ENCODE measurements around the gene POU4F2.

Gene POU4F2, protein sequence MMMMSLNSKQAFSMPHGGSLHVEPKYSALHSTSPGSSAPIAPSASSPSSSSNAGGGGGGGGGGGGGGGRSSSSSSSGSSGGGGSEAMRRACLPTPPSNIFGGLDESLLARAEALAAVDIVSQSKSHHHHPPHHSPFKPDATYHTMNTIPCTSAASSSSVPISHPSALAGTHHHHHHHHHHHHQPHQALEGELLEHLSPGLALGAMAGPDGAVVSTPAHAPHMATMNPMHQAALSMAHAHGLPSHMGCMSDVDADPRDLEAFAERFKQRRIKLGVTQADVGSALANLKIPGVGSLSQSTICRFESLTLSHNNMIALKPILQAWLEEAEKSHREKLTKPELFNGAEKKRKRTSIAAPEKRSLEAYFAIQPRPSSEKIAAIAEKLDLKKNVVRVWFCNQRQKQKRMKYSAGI
- 0 reads per million in 2 donors for total RNA-seq

DNA sequence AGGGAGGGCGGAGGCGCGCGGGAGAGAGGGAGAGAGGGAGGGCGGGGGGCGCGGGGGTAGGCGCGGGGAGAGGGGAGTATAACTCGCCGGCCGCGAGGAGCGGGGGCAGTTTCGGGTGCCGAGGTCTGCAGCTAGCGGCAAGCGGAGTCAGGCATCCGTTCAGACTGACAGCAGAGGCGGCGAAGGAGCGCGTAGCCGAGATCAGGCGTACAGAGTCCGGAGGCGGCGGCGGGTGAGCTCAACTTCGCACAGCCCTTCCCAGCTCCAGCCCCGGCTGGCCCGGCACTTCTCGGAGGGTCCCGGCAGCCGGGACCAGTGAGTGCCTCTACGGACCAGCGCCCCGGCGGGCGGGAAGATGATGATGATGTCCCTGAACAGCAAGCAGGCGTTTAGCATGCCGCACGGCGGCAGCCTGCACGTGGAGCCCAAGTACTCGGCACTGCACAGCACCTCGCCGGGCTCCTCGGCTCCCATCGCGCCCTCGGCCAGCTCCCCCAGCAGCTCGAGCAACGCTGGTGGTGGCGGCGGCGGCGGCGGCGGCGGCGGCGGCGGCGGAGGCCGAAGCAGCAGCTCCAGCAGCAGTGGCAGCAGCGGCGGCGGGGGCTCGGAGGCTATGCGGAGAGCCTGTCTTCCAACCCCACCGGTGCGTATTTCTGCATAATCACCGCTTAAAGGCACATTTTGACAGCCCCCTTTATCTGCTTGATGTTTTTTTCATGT is at the start of gene POU4F2:
POU4F2 (plus strand) TSS at position 108 of the 720 bp plus-strand sequence; CDS start at position 356, 248 bp downstream.
- no peak for DNase-seq

DNA sequence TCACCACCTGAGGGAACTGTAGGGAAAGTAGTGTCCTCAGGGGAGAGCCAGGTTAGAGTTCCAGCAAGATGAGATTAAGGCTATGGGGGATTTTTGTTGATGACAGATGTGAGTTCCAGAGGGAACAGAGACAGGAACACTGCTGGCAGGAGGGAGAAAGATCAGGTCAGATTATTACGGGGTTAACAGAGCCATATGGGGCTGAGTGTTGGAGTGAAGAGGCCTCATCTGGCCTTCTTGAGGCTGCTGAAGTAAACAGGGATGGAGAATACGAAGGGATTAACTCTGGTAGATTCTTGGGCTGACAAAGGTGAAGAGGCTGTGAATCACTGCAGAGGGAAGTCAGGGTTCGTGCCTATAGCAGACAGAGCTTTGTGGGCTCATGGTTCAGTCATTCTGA is 47.9 kb upstream of the POU4F2 start:
- no peak for DNase-seq

DNA sequence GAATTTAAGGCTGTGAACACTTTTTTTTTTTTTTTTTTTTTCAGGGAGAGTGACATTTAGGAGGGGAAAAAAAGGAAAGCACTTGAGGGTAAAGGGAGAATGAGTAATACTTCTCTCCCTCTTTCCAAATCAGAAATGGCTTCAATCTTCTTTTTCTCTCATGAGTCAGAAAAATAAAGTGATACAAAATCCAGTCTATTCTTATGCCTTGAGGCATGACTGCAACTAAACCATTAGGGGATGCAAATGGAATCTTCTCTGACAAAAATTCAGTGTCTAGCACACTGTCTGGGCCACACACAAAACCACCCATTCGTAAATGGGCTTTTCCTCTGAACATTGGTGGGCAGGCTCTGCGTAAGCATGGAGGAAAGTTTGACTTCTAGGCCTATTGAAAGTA is 46.7 kb upstream of the POU4F2 start:
- DNase-seq, result no peak

DNA sequence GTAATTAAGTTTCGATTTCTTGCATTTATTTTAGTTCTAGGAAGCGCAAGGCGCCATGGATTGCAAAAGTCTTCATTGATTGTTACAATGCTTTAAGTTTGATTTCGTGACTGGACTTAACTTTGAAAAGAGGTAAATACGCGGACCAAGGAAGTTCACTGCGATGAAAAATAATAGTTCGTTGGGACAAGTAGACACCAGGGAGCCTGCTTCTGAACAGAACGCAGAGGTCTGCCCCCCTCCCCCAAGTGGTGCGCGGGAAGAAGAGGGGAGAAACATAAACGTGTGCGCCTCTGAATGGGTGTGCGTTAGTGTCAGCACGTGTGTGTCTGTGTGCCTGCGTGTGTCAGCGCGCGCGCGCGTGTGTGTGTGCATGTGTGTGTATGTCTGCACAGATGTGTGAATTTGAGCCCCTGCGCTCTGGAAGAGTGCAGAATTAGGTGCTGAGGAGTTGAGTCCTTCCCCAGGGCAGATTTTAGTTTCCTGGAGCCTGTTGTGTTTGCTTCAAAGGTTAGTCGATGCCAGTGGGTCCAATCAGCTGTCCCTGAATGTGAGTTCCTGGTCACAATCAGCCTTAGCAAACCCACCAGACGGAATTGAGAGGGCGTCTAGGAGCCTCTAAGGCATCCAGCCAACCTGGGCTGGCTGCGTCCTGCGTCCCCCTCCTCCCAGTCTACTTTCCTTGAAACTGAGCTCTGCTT is 5.8 kb upstream of the POU4F2 start:
- DNase-seq, result no peak

DNA sequence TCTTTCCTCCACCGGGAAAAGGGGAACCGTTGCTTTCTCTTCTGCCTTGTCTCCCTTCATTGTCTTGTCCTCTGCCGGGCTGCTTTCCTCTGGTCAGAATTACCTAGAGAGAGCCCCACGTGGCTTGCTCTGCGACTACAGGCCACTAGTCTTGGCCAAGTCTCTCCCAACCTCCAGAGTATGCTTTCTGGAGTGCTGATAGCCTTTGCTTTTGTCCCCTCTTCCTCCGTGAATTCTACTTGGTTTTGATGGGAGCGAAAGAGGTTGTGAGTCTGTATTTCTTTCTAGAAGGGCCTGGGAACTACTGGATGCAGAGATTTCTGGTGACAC is 5.3 kb upstream of the POU4F2 start:
- DNase-seq, result no peak

DNA sequence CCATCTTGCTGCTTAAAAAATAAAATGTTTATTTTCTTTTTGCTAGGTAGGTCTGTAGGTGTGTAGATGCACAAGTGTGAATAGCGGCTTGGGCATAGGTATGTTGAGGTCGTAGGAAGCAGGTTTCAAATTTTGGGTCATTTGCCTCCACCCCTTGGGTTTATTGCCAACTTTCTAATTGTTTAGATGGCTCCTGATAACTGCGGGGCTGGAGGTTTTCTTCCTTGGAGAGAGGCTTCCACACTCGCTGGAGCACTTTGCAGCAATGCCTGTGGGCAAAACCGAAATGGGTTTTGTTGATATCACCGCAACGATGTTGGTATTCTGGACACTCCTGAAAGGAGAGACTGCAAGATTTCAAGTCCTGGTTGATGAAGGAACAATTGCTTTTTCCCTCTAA is 3.9 kb upstream of the POU4F2 start:
- DNase-seq, result no peak

DNA sequence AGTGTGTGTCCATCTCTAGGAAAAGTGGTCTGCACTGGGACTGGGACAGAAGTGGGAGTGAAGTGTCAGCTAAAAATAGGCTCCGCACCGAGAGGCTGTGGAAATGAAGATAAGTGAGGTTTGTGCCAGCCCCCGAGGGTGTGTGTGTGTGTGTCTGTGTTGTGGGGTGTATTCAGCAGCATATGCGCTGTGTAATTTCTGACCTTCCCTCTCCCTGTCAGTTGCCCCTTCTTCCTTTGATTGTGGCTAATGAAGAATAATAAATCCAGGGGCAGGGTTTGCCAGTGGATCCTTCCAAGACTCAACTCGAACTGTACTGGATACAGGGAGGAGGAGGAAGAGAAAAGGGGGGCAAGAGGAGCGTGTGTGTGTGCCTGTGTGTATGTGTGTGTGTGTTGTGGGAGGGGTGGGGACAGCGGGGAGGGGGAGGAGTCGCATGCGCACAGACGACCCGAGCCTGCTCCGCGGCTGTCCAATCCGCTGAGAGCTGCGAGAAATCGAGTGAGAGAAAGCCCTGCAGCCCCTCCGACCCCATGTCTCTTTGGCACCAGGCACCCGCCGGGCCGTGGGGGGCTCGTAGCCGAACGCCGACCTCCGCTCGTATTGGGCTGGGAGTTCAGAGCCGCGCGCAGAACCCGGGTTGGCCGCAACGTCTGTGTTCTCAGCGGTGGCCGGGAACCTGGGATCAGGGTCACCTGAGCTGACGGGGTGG is 916 bp upstream of the POU4F2 start:
- DNase-seq, result no peak

DNA sequence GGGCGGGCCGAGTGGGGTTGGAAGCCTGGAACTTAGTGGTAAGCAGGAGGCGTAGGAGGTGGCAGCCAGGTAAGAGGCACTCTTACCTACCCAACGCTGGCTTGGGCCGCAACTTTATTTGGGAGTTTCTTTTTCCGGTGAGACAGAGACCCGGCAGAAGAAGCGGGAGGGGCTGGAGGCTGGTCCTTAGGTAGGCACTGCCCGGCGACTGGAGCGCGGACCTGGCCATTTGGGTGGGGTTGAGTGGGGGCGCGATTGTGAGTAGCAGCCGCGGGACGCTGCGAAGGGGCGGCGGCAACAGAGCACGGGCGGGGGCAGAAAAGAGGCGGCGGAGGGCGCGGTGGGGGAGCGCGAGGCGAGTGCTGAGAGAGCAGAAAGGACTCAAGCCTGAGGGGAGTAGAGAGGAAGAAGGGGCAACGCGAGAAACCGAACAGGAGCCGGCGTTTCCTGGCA is 334 bp upstream of the POU4F2 start:
- no peak for DNase-seq

DNA sequence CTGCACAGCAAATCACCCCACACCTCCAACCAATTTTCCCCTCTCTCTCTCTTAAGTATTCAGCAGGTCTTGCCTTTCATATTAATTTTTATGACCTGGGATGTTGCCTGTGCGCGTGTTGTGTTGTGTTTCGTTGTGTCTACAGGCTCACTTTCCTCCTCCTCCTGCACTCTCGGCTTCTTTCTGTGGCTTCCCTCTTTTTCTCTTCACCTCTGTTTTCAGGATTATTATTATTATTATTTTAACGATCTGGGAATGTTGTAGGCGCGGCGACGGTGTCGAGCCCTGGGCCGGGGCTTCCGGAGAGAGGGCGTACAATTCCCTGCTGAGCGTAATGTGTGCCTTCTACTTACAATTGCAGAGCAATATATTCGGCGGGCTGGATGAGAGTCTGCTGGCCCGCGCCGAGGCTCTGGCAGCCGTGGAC is 826 bp downstream of the POU4F2 start:
- DNase-seq, result no peak

DNA sequence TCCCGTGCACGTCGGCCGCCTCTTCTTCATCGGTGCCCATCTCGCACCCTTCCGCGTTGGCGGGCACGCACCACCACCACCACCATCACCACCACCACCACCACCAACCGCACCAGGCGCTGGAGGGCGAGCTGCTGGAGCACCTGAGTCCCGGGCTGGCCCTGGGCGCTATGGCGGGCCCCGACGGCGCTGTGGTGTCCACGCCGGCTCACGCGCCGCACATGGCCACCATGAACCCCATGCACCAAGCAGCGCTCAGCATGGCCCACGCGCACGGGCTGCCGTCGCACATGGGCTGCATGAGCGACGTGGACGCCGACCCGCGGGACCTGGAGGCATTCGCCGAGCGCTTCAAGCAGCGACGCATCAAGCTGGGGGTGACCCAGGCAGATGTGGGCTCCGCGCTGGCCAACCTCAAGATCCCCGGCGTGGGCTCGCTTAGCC is 1.4 kb downstream of the POU4F2 start:
- no peak for DNase-seq

DNA sequence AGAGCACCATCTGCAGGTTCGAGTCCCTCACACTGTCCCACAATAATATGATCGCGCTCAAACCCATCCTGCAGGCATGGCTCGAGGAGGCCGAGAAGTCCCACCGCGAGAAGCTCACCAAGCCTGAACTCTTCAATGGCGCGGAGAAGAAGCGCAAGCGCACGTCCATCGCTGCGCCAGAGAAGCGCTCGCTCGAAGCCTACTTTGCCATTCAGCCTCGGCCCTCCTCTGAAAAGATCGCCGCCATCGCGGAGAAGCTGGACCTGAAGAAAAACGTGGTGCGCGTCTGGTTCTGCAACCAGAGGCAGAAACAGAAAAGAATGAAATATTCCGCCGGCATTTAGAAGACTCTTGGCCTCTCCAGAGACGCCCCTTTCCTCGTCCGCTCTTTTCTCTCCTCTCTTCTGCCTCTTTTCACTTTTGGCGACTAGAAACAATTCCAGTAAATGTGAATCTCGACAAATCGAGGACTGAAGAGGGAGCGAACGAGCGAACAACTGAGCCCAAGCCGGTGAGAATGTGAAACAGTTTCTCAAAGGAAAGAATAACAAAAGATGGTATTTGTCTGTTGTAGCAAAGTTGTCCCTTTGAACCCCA is 1.9 kb downstream of the POU4F2 start:
- no peak for DNase-seq

DNA sequence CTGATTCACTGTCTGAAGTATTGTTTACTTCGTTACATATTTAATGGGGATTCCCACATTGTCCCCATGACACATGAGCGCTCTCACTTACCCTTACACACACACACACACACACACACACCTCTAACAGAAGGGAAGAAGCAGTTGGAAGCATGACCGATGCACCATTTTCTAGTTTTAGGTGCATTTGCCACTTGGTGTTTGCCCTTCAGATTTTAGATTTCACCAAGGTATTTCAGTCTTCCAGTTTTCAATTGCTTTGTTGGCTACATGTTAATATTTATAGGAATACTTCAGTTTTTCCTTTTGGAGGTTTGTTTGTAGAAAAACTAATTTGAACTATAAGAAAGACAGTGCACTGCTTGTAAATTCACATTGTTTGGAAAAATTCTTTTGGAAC is 3.1 kb downstream of the POU4F2 start:
- no peak for DNase-seq

DNA sequence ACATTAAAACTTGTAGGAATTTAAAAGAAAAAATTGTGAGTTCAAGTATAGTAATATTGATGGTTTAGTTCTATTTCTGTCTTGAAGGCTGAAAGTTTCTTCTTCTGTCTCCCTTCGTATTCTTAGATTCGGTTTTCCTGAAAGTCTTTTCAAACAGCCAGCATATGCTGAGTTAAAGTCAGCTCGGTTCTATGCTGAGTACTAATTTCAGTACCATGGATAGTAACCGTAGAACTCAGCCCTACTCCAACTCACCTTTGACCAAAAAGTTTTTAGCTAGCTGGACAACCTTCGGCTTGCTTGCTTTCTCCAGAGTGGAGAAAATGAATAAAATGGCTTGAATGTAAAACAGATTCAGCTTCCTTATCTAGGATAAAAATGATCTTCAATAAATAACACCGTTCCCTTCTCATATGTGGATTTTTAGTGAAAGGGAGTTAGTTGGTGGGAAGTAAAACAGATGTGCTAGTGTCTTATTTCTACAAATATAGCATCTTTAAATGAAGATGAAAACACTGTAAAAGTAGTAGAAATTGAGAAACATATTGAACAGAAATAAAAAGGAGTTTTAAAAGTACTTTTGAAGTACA is 5.2 kb downstream of the POU4F2 start:
- DNase-seq, result no peak

DNA sequence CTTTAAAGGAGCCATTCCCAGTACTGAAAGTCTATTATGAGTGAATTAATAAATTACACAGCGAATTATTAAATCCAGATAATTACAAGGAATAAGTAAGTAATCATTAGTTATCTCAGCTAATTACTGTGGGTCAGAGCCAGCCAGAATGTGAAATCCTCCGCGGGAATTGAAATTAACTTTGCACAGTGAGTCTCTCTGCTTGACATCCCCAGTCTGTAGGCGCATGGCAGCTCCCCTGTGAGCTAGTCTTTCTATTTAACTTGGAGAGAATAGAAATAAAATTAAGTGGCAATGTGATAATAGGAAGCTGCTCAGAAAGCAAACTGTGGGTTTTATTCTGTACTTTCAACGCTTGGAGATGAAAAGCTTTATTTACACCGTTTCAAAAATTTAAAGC is 7.2 kb downstream of the POU4F2 start:
- no peak for DNase-seq

DNA sequence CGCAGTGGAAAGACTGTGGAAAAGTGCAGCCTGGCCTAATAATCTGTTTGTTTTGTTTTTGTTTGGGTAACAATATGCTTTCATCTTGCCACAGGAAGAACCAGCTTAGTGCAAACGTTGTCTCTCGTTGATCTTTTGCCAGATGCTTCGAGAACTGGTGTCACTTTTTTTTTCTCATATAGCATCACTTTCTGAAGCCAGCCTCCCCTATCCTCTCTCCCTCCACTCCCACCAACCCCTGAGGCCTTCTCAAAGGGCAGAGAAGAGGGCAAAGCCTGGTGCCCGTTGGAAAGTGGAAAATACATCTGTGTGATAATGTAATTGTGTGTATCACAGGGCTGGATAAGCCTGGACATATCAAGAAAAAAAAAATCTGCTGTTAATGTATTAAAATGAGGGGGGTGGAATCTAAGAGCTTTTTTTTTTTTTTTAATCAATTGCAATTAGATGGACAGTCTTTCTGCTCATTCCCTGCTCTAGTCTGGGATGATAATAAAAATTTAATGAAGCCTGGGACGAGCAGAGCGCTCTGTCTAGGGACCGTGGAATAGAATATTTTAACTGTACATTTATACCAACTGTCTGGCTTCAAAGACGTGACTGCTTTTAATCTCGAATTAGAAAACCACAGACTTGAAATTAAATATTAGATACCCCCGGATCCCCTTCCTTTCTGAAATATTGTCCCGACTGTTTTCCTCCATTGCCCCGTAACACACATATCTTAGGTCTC is 8.1 kb downstream of the POU4F2 start:
- DNase-seq, result no peak

DNA sequence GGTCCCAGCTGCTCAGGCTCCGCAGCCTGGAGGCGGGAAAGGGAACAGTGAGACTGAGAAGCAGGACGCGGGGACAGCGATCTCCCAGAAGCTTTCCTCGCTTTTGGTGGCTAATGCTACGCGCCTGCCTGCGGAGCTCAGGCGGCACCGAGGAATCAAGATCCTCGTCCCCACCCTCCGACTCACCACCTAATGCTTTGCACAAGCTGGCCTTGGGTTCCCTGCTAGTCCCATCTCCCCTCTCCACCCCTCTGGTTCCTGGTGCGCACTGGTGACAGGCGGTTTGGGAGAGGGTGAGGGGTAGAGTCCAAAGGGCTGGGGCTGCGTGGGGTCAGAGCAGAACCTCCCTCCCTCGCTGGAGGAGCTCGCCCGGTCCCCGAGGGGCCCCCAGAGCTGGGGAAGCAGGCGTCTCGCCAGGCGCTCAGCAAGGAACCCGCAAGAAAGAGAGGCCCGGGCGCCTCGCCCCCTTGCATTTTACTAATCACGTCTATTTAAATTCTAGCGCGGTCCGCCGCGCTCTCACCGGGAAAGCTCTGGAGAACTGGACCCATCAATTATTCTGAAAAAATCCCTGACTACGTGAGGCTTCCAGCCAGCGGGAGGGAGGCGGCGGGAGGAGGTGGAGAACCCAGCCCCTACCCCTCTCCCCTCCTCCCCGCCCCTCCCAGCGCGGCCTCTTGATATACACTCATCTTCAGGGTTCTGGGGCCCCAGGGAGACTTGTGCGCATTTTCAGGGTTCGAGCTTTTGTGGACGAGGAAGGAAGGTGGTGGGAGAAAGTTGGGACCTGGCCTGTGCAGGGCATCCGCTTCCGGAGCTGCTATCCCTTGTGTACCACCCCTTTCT is 9.1 kb downstream of the POU4F2 start:
- no peak for DNase-seq

DNA sequence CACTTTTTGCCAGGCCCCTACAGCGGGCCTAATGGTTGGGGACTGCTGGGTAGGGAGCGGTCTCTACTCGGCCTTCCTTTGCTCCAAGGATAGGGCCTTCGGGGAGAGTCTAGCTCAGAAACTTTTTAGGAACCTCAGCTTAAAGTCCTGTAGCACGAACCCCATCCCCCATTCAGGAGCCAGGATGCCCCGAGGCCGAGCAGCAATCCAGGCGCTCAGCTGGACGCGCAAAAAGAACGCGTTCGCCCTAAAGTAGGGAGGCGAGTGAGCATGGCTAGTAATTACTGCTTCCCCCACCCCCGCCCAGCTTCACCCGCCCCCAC is 9.7 kb downstream of the POU4F2 start:
- no peak for DNase-seq

DNA sequence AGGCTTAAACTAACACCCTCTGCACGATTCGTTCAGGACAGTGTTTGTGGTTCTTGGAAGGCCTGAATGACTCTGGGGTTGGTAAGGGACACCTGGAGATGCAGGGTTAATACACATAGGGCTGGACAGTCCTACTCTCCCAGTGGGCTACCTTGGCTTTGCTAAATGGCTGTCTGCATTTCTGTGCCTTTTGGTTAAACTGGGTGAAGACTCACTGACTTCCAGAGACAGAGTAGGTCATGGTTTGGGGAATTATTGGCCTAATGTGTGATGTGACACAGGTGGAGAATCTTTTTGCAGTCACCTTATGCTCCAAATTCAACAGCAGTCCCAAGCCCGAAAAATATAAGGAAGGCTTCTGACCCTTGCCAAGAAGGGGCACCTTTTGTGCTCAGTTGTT is 10.5 kb downstream of the POU4F2 start:
- no peak for DNase-seq

DNA sequence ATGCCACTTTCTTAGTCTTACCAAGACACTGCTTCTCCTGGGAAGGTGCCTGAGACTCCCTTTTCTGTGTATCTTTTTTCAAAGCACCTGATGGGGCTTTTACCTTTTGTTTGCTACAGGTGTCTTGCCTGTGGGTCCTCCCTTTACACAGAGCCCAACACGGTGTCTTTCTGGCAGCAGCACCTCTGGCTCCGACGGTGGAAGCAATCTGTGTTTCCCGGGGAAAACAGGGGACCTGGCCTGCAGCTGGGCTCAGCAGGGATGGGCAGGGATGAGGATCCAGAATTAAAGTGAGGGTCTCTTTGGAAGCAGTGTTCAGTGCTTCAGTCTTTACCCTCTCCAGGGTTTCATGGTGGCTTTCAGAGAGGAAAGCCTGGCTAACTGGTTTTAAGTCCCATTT is 11.3 kb downstream of the POU4F2 start:
- DNase-seq, result no peak

DNA sequence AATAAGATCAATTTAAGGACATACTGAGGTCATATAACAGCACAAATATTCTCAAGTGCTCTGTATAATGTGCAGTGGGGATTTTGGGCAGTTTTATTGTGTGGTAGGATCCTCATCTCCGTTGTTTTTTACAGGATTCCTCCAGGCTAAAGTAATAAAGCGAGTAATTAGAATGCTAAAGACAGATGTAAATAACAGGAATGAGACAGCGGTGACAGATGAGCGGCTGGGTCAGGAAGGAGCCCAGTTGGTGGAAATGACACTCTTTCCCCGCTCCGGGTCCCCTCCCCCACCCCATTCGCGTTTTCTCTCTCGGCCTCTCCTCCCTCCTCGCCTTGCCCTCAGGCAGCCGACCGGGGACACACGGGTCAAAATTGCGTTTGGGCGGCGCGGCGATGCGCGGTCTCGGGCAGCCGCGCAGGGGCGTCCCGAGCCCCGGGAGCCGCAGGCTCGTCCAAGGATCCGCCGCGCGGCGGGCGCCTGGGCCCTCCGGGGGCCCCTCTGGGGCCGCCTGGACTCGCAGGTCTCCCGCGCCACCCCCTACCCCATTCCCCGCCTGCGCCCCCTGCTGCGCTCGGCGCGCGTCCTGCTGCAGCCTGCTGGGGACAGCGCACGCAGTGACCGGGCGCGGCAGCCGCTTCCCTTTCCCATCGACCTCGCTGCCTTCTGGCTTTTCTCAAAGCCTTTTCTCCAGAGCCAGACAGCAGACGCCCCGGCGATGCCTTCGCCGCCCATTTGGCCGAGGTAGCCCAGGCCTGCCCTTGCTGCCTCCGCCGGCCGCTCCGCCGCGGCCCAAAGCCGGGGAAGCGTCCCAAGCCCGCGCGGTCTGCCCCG is 16.2 kb downstream of the POU4F2 start:
- no peak for DNase-seq

All from T-helper 9 cell (primary cell).